Liver (tissue), 3 donors: ENCODE data around the gene NR2F2.

Experiments
- EGR1 ChIP-seq, 2 donors: IDR thresholded peaks; 2 replicates each; pipeline ENCODE4 v1.6.1; 2016 to 2018; ENCODE audit warnings: antibody characterized with exemption in 2 of 2, low read depth in 2 of 2
- FOXA1 ChIP-seq: IDR thresholded peaks from 2 replicates; pipeline ENCODE4 v1.6.1; 2016; ENCODE audit warnings: antibody characterized with exemption
- GABPA ChIP-seq, 2 donors: IDR thresholded peaks in 1 of 2; conservative IDR thresholded peaks in 1 of 2; 2 replicates each; pipeline ENCODE4 v1.6.1; 2016; ENCODE audit warnings: antibody characterized with exemption in 2 of 2, mild to moderate bottlenecking in 1 of 2, moderate library complexity in 1 of 2
- MAX ChIP-seq: IDR thresholded peaks from 2 replicates; pipeline ENCODE4 v1.6.1; 2016; ENCODE audit warnings: antibody characterized with exemption
- RAD21 ChIP-seq, 2 donors: IDR thresholded peaks; 2 replicates each; pipeline ENCODE4 v1.6.1; 2016; ENCODE audit warnings: antibody characterized with exemption in 2 of 2, mild to moderate bottlenecking in 2 of 2
- TAF1 ChIP-seq: conservative IDR thresholded peaks from 2 replicates; pipeline ENCODE4 v1.6.1; 2016; ENCODE audit warnings: antibody characterized with exemption, mild to moderate bottlenecking
- TF ChIP-seq, protein P1 (sequence below): fragments of 150-350 bp; IDR thresholded peaks from 2 replicates; pipeline ENCODE4 v1.5.1; 2017; ENCODE audit warnings: improper control_type of control experiment, low read depth, low read length; ENCODE audit not compliant: missing input control
- TF ChIP-seq, protein P2 (sequence below): IDR thresholded peaks from 2 replicates; pipeline ENCODE4 v1.6.1; 2016; ENCODE audit warnings: antibody characterized with exemption, mild to moderate bottlenecking
- donor health status: healthy.
- donor health status: healthy.

DNA sequence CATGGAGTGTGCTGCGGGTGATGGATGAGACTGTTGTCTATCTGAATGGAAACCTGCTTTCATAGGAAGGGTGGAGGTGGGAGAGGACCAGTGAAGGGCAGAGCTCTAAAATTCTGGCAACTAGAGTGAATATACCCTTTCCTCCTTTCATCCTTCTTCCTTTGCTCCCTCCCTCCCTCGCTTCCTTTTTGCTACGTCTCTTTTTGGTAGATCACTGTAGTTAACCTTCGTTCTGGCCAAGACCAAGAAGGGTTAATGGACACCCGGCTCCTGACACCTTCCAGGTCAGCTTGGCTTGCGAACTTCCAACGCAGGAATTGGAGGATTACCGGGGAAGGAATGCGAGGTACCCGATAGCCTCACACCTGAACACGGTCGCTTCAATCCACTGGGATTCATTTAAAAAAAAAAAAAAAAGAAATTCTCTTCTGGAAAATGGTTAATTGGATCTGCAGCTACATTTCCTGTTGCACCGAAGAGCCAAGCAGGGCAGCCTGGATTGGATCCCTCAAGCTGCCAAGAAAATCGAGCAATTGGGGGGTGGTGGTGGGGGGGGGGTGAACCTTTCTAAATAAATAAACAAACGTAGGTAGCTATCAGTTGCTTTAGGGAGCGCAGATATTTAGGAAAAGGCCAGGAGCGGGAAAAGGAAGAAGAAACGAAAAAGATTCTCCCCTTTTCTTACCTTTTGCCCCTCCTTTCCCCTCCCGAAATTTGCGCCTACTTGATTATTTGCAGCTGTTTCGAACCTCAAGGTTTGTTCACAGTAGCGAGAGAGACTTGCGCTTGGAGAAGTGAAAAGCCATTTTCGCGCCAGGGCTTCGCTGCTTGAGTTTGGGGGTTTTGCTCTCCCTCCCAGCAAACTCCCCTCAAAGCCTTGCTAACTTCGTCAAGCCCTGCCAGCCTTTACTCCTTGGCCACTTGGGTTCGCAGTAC, 9.5 kb upstream of the NR2F2 start:
- no peak for TF ChIP-seq TAF1
- TF ChIP-seq, protein P1, sequence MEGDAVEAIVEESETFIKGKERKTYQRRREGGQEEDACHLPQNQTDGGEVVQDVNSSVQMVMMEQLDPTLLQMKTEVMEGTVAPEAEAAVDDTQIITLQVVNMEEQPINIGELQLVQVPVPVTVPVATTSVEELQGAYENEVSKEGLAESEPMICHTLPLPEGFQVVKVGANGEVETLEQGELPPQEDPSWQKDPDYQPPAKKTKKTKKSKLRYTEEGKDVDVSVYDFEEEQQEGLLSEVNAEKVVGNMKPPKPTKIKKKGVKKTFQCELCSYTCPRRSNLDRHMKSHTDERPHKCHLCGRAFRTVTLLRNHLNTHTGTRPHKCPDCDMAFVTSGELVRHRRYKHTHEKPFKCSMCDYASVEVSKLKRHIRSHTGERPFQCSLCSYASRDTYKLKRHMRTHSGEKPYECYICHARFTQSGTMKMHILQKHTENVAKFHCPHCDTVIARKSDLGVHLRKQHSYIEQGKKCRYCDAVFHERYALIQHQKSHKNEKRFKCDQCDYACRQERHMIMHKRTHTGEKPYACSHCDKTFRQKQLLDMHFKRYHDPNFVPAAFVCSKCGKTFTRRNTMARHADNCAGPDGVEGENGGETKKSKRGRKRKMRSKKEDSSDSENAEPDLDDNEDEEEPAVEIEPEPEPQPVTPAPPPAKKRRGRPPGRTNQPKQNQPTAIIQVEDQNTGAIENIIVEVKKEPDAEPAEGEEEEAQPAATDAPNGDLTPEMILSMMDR = no peak
- no peak for TF ChIP-seq MAX
- TF ChIP-seq EGR1 (IDR thresholded peaks at IDR 0.05; ENCODE audit: low read depth in 2 of 2) = no peak
- TF ChIP-seq GABPA (IDR thresholded peaks at IDR 0.05 in 1 of 2, conservative IDR thresholded peaks at IDR 0.05 in 1 of 2) = no peak
- no peak for TF ChIP-seq FOXA1
- peak in 1 of 2 donors; percentile 21 for TF ChIP-seq RAD21 (IDR thresholded peaks at IDR 0.05)
- TF ChIP-seq, protein P2, sequence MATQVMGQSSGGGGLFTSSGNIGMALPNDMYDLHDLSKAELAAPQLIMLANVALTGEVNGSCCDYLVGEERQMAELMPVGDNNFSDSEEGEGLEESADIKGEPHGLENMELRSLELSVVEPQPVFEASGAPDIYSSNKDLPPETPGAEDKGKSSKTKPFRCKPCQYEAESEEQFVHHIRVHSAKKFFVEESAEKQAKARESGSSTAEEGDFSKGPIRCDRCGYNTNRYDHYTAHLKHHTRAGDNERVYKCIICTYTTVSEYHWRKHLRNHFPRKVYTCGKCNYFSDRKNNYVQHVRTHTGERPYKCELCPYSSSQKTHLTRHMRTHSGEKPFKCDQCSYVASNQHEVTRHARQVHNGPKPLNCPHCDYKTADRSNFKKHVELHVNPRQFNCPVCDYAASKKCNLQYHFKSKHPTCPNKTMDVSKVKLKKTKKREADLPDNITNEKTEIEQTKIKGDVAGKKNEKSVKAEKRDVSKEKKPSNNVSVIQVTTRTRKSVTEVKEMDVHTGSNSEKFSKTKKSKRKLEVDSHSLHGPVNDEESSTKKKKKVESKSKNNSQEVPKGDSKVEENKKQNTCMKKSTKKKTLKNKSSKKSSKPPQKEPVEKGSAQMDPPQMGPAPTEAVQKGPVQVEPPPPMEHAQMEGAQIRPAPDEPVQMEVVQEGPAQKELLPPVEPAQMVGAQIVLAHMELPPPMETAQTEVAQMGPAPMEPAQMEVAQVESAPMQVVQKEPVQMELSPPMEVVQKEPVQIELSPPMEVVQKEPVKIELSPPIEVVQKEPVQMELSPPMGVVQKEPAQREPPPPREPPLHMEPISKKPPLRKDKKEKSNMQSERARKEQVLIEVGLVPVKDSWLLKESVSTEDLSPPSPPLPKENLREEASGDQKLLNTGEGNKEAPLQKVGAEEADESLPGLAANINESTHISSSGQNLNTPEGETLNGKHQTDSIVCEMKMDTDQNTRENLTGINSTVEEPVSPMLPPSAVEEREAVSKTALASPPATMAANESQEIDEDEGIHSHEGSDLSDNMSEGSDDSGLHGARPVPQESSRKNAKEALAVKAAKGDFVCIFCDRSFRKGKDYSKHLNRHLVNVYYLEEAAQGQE = no peak
